ENCODE measurements around the gene INTS1.

- TF ChIP-seq POLR2A (IDR thresholded peaks at IDR 0.05; ENCODE audit: low read depth, low read length) (no peak), POLR2AphosphoS5 (IDR thresholded peaks at IDR 0.05; ENCODE audit: low read depth, low read length) (no peak), TAF1 (IDR thresholded peaks at IDR 0.05; ENCODE audit: borderline replicate concordance, low read depth, low read length) (no peak)
These were observed 38.1 kb upstream of the INTS1 start for GRCh38 chr7:1542329-1542728.

Data from GM12892 (cell line).